Inflammatory macrophage treated with lipopolysaccharide for 1 hour (primary cell): ENCODE measurements around the gene RNF208.
"Not testable (repeated sequence)": the region's sequence is repeated elsewhere in the genome, so short reads cannot be mapped to it uniquely, and the experiment has no call there.

ENCODE experiments used
- DNase-seq, 2 donors: peaks; one replicate each; pipeline ENCODE4 v3.0.0-alpha.2; 2020 to 2022

The RNF208 gene

DNA sequence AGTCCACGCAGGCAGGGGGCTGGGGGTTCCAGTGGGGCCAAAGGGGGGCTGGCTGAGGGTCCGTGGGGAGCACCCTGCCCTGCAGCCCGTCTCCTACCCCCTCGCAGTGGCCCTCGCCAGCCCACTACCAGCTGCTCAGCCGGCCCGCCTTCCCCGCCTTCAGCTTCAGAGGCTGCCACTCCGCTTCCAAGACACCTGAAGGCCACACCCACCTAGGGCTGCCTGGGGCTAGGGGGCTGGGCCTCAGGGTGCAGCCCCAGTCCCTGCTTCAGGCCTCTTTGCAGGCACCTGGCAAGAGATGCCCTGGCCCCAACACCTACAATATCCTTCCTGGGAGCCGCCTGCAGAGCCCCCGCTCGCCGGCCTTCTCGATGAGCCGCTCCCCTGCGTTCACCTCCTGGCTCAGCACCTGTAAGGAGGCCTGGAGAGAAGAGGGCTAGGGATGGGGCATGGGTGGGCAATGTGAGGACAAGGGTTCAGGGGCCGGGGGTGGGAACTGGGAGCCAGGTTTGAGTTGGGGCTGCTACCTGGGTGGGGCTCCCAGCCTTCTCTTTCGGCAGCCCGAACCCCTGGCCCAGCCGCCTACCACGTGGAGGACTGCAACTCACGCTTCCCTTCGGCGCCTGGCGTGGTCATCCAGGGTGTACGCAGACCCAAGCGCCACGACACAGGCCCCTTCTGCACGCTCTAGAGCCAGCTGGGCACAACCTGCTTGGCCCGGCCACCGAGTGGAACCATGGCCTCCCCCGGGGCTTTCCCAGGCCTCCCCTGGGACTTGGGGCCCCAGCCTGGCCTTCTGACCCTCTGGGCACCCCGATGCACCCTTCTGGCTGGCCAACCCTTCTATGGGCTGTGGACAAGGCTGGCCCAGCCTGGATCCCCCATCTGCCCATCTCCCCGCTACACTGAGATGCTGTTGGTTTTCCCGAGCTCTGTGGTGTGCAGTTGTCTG lies 30.8 kb upstream of the RNF208 start:
- DNase-seq = no peak

GRCh38 chr9:137251490-137252268 lies 29.6 kb upstream of the RNF208 start:
- DNase-seq = no peak

GRCh38 chr9:137251194-137251461 lies 29.1 kb upstream of the RNF208 start, which contains the start of gene STPG3:
TSS of gene STPG3 (plus strand) at chr9:137251286. CDS start at chr9:137251287, 1 bp downstream.
- no peak for DNase-seq

DNA sequence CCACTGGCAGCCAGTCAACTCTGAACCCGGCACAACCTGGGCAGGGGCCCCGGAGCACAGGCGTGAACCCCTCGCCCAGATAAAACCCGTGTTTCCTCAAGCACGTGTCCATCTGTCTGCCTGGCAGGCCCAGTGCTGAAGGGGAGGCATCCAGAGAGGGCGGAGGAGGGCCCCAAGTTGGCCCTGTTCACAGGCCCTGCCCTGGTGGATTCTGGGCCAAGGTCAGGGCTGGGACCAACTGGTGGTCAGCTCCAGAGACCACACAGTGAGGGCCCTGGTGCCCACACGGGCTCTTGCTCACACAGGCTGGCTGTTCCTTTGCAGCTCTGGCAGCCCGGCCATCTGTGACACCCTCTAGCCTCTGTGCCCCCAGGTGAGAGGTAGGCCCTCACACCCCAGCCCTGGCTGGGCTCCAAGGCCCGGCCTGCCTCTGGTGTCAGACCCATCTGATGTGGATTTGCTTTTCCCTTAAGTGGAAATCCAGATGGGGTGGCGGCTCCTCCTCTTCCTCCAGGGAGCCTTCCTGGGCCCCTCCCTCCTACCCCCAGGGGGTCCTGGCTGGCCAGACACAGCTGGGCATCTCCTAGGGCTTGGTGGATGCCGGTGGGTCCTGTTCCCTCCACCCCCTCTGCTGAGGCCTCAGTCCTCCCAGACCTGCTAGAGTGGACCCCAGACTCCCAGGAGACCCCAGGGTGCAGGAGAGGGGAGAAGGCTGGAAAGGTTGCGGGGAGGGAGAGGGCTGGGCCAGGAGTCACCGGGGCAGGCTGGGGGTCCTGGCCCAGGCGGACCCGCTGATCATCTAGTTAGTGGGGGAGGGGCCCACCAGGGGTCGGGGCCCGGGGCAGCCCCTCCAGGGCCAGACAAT lies 28.5 kb upstream of the RNF208 start:
- DNase-seq = no peak

GRCh38 chr9:137247916-137248175 lies 25.8 kb upstream of the RNF208 start:
- no peak for DNase-seq

GRCh38 chr9:137247135-137247915 lies 25.3 kb upstream of the RNF208 start:
- DNase-seq = no peak

- no peak for DNase-seq
Measured at GRCh38 chr9:137245450-137246421, 23.7 kb upstream of the RNF208 start.

DNA sequence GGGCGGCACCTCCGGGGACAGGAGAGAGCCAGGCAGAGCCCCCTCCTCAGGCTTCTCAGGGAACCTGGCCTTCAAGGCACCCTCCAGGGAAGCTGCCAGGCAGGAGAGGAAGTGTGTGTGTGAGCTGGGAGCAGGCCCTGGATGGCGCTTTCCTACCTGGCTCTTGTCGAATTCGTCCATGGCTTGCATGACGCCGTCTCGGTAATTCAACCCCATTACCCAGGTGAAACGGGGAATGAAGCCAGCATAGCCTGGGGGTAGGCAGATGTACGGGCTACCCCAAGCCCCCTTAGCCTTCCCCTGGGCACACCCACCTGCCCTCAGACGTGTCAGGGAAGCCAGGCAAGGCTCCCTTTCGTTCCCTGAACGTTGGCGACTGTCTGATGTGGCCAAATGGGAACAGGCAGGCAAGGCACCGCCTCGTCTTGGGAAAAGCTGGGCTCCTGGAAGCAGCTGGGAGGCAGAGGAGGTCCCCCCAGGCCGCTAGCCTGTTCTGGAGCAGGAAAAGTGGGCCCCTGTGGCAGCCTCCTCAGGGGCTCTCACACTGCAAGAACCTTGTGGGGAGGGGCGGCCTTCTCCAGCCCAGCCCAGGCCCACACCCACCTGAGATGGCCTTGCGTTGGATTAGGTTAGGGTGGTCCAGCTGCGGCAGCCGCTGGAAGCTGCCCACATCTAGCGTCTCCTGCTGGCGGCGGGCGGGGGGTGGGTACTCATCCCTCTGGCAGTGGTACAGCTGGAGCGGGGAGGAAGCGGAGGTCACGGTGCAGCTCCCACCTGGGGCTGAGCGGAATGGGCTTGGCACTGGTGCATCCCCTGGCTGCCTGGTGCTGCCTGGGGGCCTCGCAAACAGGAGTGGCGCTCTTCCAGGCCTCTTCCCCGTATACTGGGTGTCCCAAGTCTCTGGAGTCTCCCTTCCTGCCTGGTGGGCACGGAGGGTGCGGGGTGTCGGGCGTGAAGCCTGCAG lies 22.7 kb upstream of the RNF208 start:
- no peak for DNase-seq

- no peak for DNase-seq
Measured at GRCh38 chr9:137243626-137244485, 21.8 kb upstream of the RNF208 start.

- DNase-seq = not testable (repeated sequence)
Measured at GRCh38 chr9:137243266-137243625, 21.2 kb upstream of the RNF208 start.

- DNase-seq = no peak
Measured at GRCh38 chr9:137242269-137243203, 20.5 kb upstream of the RNF208 start.

DNA sequence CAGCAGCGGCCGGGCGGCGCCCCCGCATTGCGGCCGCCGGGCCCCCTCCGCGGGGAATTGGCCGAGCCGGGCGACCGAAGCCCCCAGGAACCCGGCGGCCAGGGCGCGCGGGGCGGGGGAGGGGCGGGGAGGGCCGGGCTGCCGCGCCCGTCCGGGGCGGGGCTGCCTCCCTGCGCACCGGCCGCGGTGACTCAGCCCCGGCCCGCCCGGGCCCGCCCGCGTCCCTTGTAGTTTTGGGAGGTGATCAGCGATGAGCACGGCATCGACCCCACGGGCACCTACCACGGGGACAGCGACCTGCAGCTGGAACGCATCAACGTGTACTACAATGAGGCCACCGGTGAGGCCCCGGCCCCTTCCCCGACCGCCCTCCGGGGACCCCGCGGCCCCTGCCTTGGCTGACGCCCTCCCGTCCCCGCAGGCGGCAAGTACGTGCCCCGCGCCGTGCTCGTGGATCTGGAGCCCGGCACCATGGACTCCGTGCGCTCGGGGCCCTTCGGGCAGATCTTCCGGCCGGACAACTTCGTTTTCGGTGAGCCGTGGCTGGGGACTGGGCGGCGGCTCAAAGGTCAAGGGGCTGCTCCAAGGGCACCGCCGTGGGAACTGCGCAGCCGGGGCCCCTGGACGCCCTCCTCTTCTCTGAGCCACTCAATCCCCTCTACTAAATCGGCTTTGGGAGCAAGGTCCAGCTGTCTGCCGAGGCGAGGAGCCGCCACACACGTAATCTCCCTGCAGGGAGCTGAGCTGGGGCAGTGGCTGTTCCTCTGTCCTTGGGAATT lies 19.6 kb upstream of the RNF208 start:
- peak; percentile 57 to 67 for DNase-seq

- DNase-seq = peak; percentile 99 to 100
Measured at GRCh38 chr9:137240841-137241489, 18.9 kb upstream of the RNF208 start, which contains the start of gene TUBB4B. TSS of gene TUBB4B (plus strand) at chr9:137241287. CDS start at chr9:137241361, 74 bp downstream.

DNA sequence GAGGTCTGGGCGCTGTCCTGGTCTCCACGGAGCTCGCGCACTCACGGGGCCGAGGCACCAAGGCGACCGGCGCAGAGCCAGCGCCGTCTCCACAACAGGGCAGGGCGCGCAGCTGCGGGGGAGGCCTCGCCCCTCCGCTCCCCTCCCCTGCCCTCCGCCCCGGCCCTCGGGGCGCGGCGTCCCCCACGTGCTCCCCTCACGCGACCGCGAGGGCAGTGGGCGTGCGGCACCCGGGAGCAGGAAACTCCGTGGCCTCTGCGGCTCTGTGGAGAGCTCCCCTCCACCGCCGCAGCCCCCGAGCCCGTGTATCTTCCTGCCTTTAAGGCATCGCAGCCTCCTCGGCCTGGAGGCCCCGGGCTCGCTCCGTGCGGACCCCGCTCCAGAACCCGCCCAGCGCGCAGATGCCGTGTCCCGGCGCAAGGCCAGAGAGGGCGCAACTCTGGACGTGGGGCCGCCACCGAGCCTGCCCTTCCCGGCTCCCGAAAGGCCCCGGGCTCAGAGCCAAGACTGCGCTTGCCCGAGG lies 18.3 kb upstream of the RNF208 start:
- peak in 1 of 2 donors; percentile 51 for DNase-seq

DNA sequence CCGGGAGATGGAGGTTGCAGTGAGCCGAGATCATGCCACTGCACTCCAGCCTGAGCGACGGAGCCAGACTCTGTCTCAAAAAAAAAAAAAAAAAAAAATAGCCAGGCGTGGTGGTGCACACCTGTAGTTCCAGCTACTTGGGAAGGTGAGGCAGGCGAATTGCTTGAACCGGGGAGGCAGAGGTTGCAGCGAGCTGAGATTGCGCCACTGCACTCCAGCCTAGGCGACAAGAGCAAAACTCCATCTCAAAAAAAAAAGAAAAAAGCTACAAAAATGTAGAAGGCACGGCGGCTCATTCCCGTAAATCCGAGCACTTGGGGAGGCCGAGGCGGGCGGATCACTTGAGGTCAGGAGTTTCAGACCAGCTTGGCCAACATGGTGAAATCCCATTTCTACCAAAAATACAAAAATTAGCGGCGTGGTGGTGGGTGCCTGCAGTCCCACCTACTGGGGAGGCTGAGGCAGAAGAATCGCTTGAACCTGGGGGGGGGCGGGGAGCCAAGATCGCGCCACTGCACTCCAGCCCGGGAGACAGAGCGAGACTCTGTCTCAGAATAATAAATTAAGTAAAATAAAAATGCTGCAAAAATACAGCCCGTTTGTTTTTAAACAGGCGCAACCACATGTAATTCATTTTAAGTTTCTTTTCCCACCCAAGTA lies 17.6 kb upstream of the RNF208 start:
- DNase-seq = not testable (repeated sequence)
